ENCODE data around the gene LYRM9. TPM values are rescaled to one million over a fixed set of nuclear protein-coding genes. Genes with fewer than 3 reads are reported as not detected.

Gene LYRM9
- total RNA-seq, 1 donor from 2014 or later: 5.2 TPM

DNA sequence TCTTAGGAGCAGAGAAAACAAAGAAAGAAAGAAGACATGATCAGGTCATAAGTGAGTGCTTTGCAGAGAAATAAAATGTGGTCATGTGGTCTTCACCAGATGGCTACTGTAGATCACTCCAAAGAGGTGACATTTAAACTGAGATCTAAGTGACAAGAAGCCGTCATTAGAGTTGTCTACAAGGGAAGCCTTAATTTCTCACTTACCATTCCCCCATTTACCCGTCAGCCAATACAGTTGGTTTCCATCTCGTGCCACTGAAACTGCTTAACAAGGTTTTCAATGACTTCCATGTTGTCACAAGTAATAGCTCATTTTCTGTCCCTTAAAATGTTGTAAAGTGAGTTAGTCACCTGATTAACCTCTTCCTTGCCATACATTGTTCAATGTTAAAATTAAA, 6.4 kb upstream of the LYRM9 start:
- H3K4me3 Mint-ChIP-seq (ENCODE audit: unreplicated experiment): no peak overlapping the region
- TF ChIP-seq, protein P1, sequence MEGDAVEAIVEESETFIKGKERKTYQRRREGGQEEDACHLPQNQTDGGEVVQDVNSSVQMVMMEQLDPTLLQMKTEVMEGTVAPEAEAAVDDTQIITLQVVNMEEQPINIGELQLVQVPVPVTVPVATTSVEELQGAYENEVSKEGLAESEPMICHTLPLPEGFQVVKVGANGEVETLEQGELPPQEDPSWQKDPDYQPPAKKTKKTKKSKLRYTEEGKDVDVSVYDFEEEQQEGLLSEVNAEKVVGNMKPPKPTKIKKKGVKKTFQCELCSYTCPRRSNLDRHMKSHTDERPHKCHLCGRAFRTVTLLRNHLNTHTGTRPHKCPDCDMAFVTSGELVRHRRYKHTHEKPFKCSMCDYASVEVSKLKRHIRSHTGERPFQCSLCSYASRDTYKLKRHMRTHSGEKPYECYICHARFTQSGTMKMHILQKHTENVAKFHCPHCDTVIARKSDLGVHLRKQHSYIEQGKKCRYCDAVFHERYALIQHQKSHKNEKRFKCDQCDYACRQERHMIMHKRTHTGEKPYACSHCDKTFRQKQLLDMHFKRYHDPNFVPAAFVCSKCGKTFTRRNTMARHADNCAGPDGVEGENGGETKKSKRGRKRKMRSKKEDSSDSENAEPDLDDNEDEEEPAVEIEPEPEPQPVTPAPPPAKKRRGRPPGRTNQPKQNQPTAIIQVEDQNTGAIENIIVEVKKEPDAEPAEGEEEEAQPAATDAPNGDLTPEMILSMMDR (IDR thresholded peaks at IDR 0.05): no peak
- H3K9me3 Mint-ChIP-seq (ENCODE audit: low read depth): no peaks in the 10 kb centered on the region
- no peak overlapping the region for H3K27ac Mint-ChIP-seq (ENCODE audit: unreplicated experiment)
- no peaks in the 10 kb centered on the region for H3K4me1 Mint-ChIP-seq (ENCODE audit: low read depth)
- no peak for DNase-seq (ENCODE audit: low spot score)
- peaks cover 31% of the 10 kb centered on the region for H3K27me3 Mint-ChIP-seq (ENCODE audit: low read depth)
- peaks cover 2% of the 10 kb centered on the region for H3K36me3 Mint-ChIP-seq (ENCODE audit: low read depth)

DNA sequence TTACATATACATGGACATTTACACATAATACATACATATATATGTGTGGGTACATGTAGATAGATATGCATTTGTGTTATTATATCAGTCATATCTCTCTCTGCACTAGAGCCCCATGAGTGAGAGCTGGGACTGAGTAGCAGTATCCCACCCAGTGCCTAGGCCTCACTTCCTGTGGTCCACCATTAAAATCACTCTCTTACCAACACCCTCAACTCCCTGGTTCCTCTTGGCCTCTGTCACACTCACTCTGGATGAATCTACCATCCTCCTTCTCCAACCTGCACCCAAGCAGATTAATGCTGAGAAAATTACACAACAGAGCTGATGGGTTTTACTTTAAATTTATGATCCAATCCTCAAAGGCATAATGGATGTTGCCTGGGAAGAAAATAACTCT, 4.9 kb upstream of the LYRM9 start:
- Mint-ChIP-seq H3K4me1 (ENCODE audit: low read depth) (peaks cover 4% of the 10 kb centered on the region), H3K9me3 (ENCODE audit: low read depth) (no peaks in the 10 kb centered on the region), H3K27ac (ENCODE audit: unreplicated experiment) (no peak overlapping the region), H3K27me3 (ENCODE audit: low read depth) (peaks cover 29% of the 10 kb centered on the region), H3K36me3 (ENCODE audit: low read depth) (peaks cover 2% of the 10 kb centered on the region), H3K4me3 (ENCODE audit: unreplicated experiment) (no peak overlapping the region)
- TF ChIP-seq, protein P1 (IDR thresholded peaks at IDR 0.05): no peak
- DNase-seq (ENCODE audit: low spot score): no peak

DNA sequence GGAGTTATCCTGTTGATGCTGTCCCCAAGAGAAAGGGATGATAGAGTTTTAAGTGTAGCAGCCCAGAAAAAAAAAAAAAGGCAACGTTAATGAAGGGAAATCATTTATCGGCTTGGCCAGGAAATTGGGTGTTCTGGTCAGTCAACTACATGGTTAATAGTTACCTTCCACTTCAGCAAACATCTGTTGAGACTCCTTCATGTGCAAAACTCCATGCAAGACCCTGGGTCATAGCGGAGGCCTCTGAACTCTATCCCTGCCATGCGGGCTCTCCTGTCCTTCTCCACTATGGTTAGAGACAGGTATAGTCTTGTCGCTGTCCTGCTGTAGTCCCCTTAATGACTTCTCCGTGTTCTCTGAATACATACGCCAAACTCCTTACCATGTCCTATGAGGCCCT, 3.5 kb upstream of the LYRM9 start:
- no peaks in the 10 kb centered on the region for H3K9me3 Mint-ChIP-seq (ENCODE audit: low read depth)
- no peak for DNase-seq (ENCODE audit: low spot score)
- peaks cover 10% of the 10 kb centered on the region for H3K4me1 Mint-ChIP-seq (ENCODE audit: low read depth)
- H3K27ac Mint-ChIP-seq (ENCODE audit: unreplicated experiment): no peak overlapping the region
- H3K36me3 Mint-ChIP-seq (ENCODE audit: low read depth): peaks cover 2% of the 10 kb centered on the region
- peaks cover 26% of the 10 kb centered on the region for H3K27me3 Mint-ChIP-seq (ENCODE audit: low read depth)
- no peak overlapping the region for H3K4me3 Mint-ChIP-seq (ENCODE audit: unreplicated experiment)
- TF ChIP-seq, protein P1 (IDR thresholded peaks at IDR 0.05): no peak

DNA sequence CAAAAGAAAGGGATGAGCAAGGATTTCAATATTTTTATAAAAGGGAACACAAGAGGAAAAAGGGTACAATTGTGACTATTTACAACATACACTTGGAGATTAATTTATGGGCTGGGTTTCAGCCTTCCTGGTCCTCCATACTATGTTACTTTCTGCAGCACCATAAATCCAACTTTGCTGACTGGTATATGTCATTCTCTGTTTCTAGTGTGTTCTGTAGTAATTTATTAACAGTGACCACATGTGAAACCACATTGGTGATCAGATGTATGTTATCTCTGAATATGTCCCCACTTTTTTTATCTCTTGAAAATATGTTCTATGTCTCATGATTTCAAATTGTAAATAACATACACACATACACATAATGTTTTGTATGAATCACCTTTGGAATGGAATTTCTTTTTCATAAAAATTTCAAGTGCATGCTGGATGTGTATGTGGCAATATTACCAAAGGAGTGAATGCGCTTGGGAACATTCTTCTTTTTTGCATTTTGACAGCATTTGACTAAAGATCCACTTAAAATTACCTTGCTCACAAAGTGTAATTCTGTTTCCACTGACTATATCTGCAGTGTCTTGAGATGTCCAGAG, 2.9 kb upstream of the LYRM9 start:
- H3K36me3 Mint-ChIP-seq (ENCODE audit: low read depth): peaks cover 2% of the 10 kb centered on the region
- H3K4me1 Mint-ChIP-seq (ENCODE audit: low read depth): peaks cover 12% of the 10 kb centered on the region
- peaks cover 26% of the 10 kb centered on the region for H3K27me3 Mint-ChIP-seq (ENCODE audit: low read depth)
- H3K4me3 Mint-ChIP-seq (ENCODE audit: unreplicated experiment): no peak overlapping the region
- DNase-seq (ENCODE audit: low spot score): no peak
- no peaks in the 10 kb centered on the region for H3K9me3 Mint-ChIP-seq (ENCODE audit: low read depth)
- no peak overlapping the region for H3K27ac Mint-ChIP-seq (ENCODE audit: unreplicated experiment)
- TF ChIP-seq, protein P1 (IDR thresholded peaks at IDR 0.05): no peak

DNA sequence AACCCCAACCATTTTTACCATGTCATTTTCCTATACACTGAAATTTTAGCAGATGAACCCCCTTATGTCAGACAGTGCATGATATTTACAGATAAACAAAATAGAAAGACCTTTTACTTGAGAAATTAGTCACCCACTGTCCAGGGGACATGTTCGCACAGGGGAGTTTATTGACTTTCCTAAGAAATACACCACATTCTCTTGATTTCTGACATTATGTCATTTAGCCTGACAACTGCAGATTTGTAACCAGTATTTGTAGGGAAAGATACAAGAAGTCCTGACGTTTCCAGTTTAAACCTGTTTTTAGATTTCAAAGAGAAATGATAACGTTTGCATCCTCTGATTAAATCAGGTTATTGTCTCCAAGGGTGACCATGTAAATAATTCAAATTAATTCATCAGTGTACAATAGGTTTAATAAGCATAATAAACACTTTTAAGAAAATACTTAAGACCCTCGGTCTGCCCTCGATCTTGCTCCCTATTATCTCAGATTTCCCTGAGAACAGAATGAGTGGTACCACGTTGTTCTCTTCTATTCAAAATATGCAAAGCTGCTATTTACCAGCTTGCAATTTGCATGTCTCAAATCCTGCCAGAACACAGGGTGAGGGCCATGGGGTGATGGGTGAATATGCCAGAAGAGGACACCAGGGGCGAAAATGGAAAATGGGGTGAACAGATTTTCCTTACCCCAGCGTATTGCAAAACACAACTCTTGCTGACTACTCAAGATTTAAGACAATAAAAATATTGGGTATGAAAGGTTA, 2.1 kb upstream of the LYRM9 start:
- no peak for DNase-seq (ENCODE audit: low spot score)
- no peak overlapping the region for H3K4me3 Mint-ChIP-seq (ENCODE audit: unreplicated experiment)
- H3K27ac Mint-ChIP-seq (ENCODE audit: unreplicated experiment): no peak overlapping the region
- peaks cover 26% of the 10 kb centered on the region for H3K27me3 Mint-ChIP-seq (ENCODE audit: low read depth)
- H3K9me3 Mint-ChIP-seq (ENCODE audit: low read depth): no peaks in the 10 kb centered on the region
- peaks cover 2% of the 10 kb centered on the region for H3K36me3 Mint-ChIP-seq (ENCODE audit: low read depth)
- TF ChIP-seq, protein P1 (IDR thresholded peaks at IDR 0.05): no peak
- peaks cover 14% of the 10 kb centered on the region for H3K4me1 Mint-ChIP-seq (ENCODE audit: low read depth)

All from chondrocyte (in vitro differentiated cells).